ENCODE results near the gene GBF1. TPM values are rescaled to one million over a fixed set of nuclear protein-coding genes. Genes with fewer than 3 reads are reported as not detected.
"Not testable (repeated sequence)": the region's sequence is repeated elsewhere in the genome, so short reads cannot be mapped to it uniquely, and the experiment has no call there.

The GBF1 gene
- total and polyA plus RNA-seq, 4 donors = 29.0 to 60.4 (median 47.3) TPM

DNA sequence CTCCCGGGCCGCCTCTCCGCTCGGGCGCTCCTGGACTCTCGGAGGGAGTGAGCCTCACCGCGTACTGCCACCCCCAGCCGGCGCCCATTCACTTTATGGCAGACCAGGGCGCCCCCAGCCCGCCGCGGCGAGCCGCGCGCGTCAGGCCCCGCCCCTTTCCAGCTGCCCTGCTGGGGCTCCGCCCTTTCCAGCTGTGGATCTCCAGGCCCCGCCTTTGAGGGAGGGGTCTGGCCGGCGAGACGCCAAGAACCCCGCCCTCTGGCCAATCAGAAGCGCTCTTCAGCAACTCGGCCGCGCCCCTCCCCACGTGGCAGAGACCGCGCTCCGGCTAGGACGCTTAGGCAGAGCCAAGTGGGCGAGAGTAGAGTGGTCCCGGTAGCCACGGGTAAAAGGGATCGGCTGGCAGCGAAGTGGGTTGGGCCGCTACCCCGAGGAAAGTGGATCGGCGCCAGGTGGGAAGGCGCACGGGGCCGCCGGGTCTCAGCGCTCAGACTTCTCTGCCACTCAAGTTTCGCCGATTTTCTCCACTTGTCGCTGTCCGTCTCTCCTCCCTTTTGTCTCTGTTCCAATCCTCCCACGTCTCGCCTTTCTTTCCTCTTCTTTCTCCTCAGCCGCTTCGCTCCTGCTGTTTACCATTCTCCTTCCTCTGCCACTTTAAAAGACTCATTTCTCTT, 3.8 kb upstream of the GBF1 start, which contains the start of gene PITX3:
TSS of gene PITX3 (minus strand) at position 69 of the 674 bp plus-strand sequence. CDS start 9,432 bp downstream, outside the sequence.
- Histone ChIP-seq H3K4me3 (ENCODE audit: low read depth, low read length) (peak within 1 kb of the TSS; percentile 50), H3K9me3 (ENCODE audit: control insufficient read depth, insufficient read depth, low read length) (no peaks in the 10 kb centered on the region), H3K4me1 (ENCODE audit: control insufficient read depth, insufficient read depth, low read length) (peaks cover 29% of the 10 kb centered on the region), H3K27ac (ENCODE audit: low read depth, low read length) (no peak within 1 kb of the TSS), H3K36me3 (ENCODE audit: control insufficient read depth, insufficient read depth, low read length) (no peaks in the 10 kb centered on the region), H3K27me3 (ENCODE audit: control insufficient read depth, insufficient read depth, low read length) (peaks cover 54% of the 10 kb centered on the region)
- WGBS (ENCODE audit: insufficient coverage) = under 1% methylated on average over 57 of the region's 57 CpGs
- DNase-seq (ENCODE audit: low read depth in 4 of 6, low spot score in 6 of 6) = peak; percentile 58 to 96 (median 76)

- WGBS (ENCODE audit: insufficient coverage) = 18% methylated on average over 7 of the region's 7 CpGs
- peaks cover 48% of the 10 kb centered on the region for H3K27me3 ChIP-seq (ENCODE audit: control insufficient read depth, insufficient read depth, low read length)
- H3K4me1 ChIP-seq (ENCODE audit: control insufficient read depth, insufficient read depth, low read length) = peaks cover 29% of the 10 kb centered on the region
- DNase-seq (ENCODE audit: low read depth in 4 of 6, low spot score in 6 of 6) = no peak
- no peak overlapping the region for H3K27ac ChIP-seq (ENCODE audit: low read depth, low read length)
- H3K36me3 ChIP-seq (ENCODE audit: control insufficient read depth, insufficient read depth, low read length) = no peaks in the 10 kb centered on the region
- peak overlapping the region; percentile 50 for H3K4me3 ChIP-seq (ENCODE audit: low read depth, low read length)
- no peaks in the 10 kb centered on the region for H3K9me3 ChIP-seq (ENCODE audit: control insufficient read depth, insufficient read depth, low read length)
Measured at GRCh38 chr10:102242118-102242485, 3.2 kb upstream of the GBF1 start.

DNA sequence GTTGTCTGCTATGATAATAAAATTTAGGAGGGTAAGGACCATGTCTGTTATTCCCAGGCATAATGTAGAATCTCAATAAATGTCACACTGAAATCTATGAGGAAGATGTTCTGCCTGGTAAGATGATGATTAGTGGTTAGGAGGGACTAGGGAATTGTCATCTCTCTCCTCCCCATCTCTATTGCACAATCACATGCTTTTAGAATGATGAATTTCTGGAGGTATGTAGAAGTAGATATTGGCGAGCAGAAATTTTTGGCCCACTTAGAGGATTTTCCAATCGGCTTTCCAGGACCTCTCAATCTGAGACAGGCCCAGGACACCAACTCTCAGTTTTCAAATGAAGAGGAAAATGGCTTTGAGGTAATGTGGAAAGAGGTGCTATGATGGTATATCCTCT, 2.0 kb upstream of the GBF1 start:
- no peaks in the 10 kb centered on the region for H3K36me3 ChIP-seq (ENCODE audit: control insufficient read depth, insufficient read depth, low read length)
- H3K27ac ChIP-seq (ENCODE audit: low read depth, low read length) = no peak overlapping the region
- no peak overlapping the region for H3K4me3 ChIP-seq (ENCODE audit: low read depth, low read length)
- no CpG with 5 or more reads among the region's 2 CpGs for WGBS (ENCODE audit: insufficient coverage)
- peaks cover 37% of the 10 kb centered on the region for H3K27me3 ChIP-seq (ENCODE audit: control insufficient read depth, insufficient read depth, low read length)
- peaks cover 29% of the 10 kb centered on the region for H3K4me1 ChIP-seq (ENCODE audit: control insufficient read depth, insufficient read depth, low read length)
- DNase-seq (ENCODE audit: low read depth in 4 of 6, low spot score in 6 of 6) = no peak
- H3K9me3 ChIP-seq (ENCODE audit: control insufficient read depth, insufficient read depth, low read length) = no peaks in the 10 kb centered on the region

GRCh38 chr10:102245932-102246251, 560 bp downstream of the GBF1 start:
- peak overlapping the region; percentile 99 for H3K4me3 ChIP-seq (ENCODE audit: low read depth, low read length)
- H3K27ac ChIP-seq (ENCODE audit: low read depth, low read length) = peak overlapping the region; percentile 95
- H3K9me3 ChIP-seq (ENCODE audit: control insufficient read depth, insufficient read depth, low read length) = no peaks in the 10 kb centered on the region
- peaks cover 25% of the 10 kb centered on the region for H3K4me1 ChIP-seq (ENCODE audit: control insufficient read depth, insufficient read depth, low read length)
- WGBS (ENCODE audit: insufficient coverage) = 0% methylated on average over 2 of the region's 4 CpGs
- peaks cover 11% of the 10 kb centered on the region for H3K27me3 ChIP-seq (ENCODE audit: control insufficient read depth, insufficient read depth, low read length)
- no peak for DNase-seq (ENCODE audit: low read depth in 4 of 6, low spot score in 6 of 6)
- peaks cover 5% of the 10 kb centered on the region for H3K36me3 ChIP-seq (ENCODE audit: control insufficient read depth, insufficient read depth, low read length)

DNA sequence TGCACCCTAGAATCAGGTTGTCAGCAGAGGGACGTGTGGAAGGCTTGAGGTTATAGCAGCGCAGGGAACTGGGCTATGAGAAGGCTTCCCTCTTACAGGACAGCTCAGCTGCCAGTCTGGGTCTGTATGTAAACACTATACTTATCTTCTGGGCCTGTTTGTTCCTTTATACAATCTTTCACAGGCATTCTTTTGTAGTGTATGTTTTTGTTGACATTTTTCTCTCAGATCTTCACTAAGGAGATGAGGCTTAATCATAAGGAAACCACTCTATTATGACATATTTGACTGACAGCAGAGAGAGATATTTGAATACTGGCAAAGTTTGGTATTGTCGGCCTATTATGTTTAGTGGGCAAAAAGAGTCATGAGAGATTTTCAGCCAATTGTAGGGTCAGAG, 929 bp downstream of the GBF1 start:
- Histone ChIP-seq H3K4me1 (ENCODE audit: control insufficient read depth, insufficient read depth, low read length) (peaks cover 22% of the 10 kb centered on the region), H3K36me3 (ENCODE audit: control insufficient read depth, insufficient read depth, low read length) (peaks cover 5% of the 10 kb centered on the region), H3K27me3 (ENCODE audit: control insufficient read depth, insufficient read depth, low read length) (peaks cover 8% of the 10 kb centered on the region), H3K4me3 (ENCODE audit: low read depth, low read length) (peak overlapping the region; percentile 99), H3K27ac (ENCODE audit: low read depth, low read length) (peak overlapping the region; percentile 95), H3K9me3 (ENCODE audit: control insufficient read depth, insufficient read depth, low read length) (no peaks in the 10 kb centered on the region)
- WGBS (ENCODE audit: insufficient coverage) = no CpG with 5 or more reads among the region's 3 CpGs
- DNase-seq (ENCODE audit: low read depth in 4 of 6, low spot score in 6 of 6) = no peak

DNA sequence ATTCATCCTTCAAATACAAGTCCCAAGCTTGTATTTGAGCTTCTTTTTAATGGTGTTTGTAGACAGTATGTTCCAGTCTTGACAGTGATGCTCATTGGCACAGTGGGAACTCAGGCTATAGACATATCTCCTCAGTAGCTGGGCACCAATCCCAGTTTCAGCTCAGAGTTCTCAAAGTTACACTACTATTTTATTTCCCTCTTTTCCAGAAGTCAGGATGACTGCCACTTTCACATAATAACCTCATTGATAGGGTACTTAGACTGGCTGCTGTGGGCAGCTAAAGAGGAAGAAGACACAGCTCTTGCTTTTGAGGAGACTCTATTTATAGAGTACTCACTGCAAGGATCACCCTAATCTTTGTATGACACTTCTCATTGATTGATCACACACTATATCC, 2.4 kb downstream of the GBF1 start:
- DNase-seq (ENCODE audit: low read depth in 4 of 6, low spot score in 6 of 6) = peak in 4 of 6 donors; percentile 33 to 83 (median 62)
- no peaks in the 10 kb centered on the region for H3K27me3 ChIP-seq (ENCODE audit: control insufficient read depth, insufficient read depth, low read length)
- H3K9me3 ChIP-seq (ENCODE audit: control insufficient read depth, insufficient read depth, low read length) = no peaks in the 10 kb centered on the region
- peaks cover 11% of the 10 kb centered on the region for H3K4me1 ChIP-seq (ENCODE audit: control insufficient read depth, insufficient read depth, low read length)
- H3K36me3 ChIP-seq (ENCODE audit: control insufficient read depth, insufficient read depth, low read length) = peaks cover 5% of the 10 kb centered on the region
- no peak overlapping the region for H3K4me3 ChIP-seq (ENCODE audit: low read depth, low read length)
- H3K27ac ChIP-seq (ENCODE audit: low read depth, low read length) = no peak overlapping the region

DNA sequence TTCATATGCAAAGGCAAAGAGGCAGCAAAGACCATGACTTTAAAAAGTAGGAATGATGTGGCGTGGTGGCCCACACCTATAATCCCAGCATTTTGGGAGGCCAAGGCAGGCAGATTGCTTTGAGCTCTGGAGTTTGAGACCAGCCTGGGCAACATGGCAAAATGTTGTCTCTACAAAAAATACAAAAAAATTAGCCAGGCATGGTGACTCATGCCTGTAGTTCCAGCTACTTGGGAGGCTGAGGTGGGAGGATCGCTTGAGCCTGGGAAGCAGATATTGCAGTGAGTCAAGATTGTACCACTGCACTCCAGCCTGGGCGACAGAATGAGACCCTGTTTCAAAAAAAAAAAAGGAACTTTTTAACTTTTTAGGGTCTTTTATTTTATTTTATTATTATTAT, 7.2 kb downstream of the GBF1 start:
- not testable (repeated sequence) for DNase-seq (ENCODE audit: low read depth in 4 of 6, low spot score in 6 of 6); H3K9me3 ChIP-seq (ENCODE audit: control insufficient read depth, insufficient read depth, low read length); H3K27ac ChIP-seq (ENCODE audit: low read depth, low read length); H3K4me3 ChIP-seq (ENCODE audit: low read depth, low read length); H3K4me1 ChIP-seq (ENCODE audit: control insufficient read depth, insufficient read depth, low read length); H3K27me3 ChIP-seq (ENCODE audit: control insufficient read depth, insufficient read depth, low read length)
- peaks cover 11% of the 10 kb centered on the region for H3K36me3 ChIP-seq (ENCODE audit: control insufficient read depth, insufficient read depth, low read length)
- WGBS (ENCODE audit: insufficient coverage) = 80% methylated on average over 1 of the region's 3 CpGs

GRCh38 chr10:102254426-102254825, 9.1 kb downstream of the GBF1 start:
- Histone ChIP-seq H3K4me1 (ENCODE audit: control insufficient read depth, insufficient read depth, low read length) (no peaks in the 10 kb centered on the region), H3K4me3 (ENCODE audit: low read depth, low read length) (no peak overlapping the region), H3K36me3 (ENCODE audit: control insufficient read depth, insufficient read depth, low read length) (peaks cover 9% of the 10 kb centered on the region), H3K27ac (ENCODE audit: low read depth, low read length) (no peak overlapping the region), H3K27me3 (ENCODE audit: control insufficient read depth, insufficient read depth, low read length) (no peaks in the 10 kb centered on the region), H3K9me3 (ENCODE audit: control insufficient read depth, insufficient read depth, low read length) (no peaks in the 10 kb centered on the region)
- DNase-seq (ENCODE audit: low read depth in 4 of 6, low spot score in 6 of 6) = no peak
- no CpG with 5 or more reads among the region's 1 CpG for WGBS (ENCODE audit: insufficient coverage)

DNA sequence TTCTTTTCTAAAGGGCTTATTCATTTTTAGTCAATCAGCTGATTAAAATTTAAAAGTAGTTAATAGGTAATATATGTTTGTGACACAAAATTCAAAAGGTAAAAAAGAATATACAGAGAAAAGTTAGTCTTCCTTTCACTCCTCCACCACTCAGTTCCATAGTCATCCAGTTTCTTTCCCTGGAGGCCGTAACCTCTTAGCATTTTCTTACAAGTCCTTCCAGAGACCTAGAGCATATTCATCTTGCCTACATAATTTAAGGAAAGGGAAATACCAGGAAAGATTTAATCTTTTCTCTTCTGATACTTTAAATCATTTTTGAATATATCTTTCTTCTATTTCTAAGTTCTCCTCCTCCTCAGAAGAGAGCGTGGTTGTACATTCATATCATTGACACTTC, 10.1 kb downstream of the GBF1 start:
- no peaks in the 10 kb centered on the region for H3K9me3 ChIP-seq (ENCODE audit: control insufficient read depth, insufficient read depth, low read length)

DNA sequence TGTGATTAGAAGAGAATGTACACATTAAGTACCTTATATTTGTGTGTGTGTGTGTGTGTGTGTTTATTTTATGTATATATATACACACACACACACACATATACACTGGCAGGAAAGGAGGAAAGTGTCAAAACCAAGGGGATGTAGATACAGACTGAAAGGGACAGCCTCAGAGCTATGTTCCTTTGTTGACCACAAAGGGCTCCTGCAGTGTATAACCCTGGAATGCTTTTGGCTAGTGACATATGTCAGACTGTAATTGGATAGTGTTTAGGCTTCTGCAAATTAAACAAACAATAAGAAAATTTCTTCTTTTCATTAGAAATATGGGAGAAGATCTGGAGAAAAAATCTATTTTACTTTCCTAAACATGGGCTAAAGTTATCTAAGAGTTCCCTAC, 15.9 kb downstream of the GBF1 start:
- Histone ChIP-seq H3K9me3 (ENCODE audit: control insufficient read depth, insufficient read depth, low read length) (no peaks in the 10 kb centered on the region), H3K36me3 (ENCODE audit: control insufficient read depth, insufficient read depth, low read length) (peaks cover 22% of the 10 kb centered on the region), H3K27me3 (ENCODE audit: control insufficient read depth, insufficient read depth, low read length) (no peaks in the 10 kb centered on the region), H3K27ac (ENCODE audit: low read depth, low read length) (no peak overlapping the region), H3K4me1 (ENCODE audit: control insufficient read depth, insufficient read depth, low read length) (no peaks in the 10 kb centered on the region), H3K4me3 (ENCODE audit: low read depth, low read length) (no peak overlapping the region)
- DNase-seq (ENCODE audit: low read depth in 4 of 6, low spot score in 6 of 6) = no peak

More for the DNA sequence above, 10.1 kb downstream of the GBF1 start:
- no peak overlapping the region for H3K27ac ChIP-seq (ENCODE audit: low read depth, low read length)
- no peaks in the 10 kb centered on the region for H3K4me1 ChIP-seq (ENCODE audit: control insufficient read depth, insufficient read depth, low read length)
- H3K4me3 ChIP-seq (ENCODE audit: low read depth, low read length) = no peak overlapping the region
- WGBS (ENCODE audit: insufficient coverage) = no CpG with 5 or more reads among the region's 2 CpGs
- no peak for DNase-seq (ENCODE audit: low read depth in 4 of 6, low spot score in 6 of 6)
- peaks cover 9% of the 10 kb centered on the region for H3K36me3 ChIP-seq (ENCODE audit: control insufficient read depth, insufficient read depth, low read length)
- no peaks in the 10 kb centered on the region for H3K27me3 ChIP-seq (ENCODE audit: control insufficient read depth, insufficient read depth, low read length)

Data from spinal cord (tissue), 10 donors.